Psoas muscle (tissue), 8 donors: ENCODE data around the gene SEC24D. TPM values are rescaled to one million over a fixed set of nuclear protein-coding genes. Genes with fewer than 3 reads are reported as not detected.
A peak's percentile ranks its signal among the peaks of the same experiment; 100 is the strongest.

ENCODE experiments used
- ATAC-seq, 4 donors: fragments of 200-7000 bp; cut with Tn5 transposase; one replicate each; pipeline ENCODE4 v1.9.1; 2020; ENCODE audit warnings: moderate library complexity in 3 of 4, mild to moderate bottlenecking in 2 of 4
- DNase-seq, 2 donors: peaks; one replicate each; pipeline ENCODE4 v3.0.0-alpha.2; 2020
- H3K27ac ChIP-seq: fragments of 200-600 bp; one replicate; pipeline ENCODE4 v1.8.0; 2022
- H3K27me3 ChIP-seq, 3 donors: fragments of 200-600 bp in 1 of 3; one replicate each; pipeline versions ENCODE4 v1.6.1 to v1.8.0; 2013 to 2022; ENCODE audit warnings: low read length in 2 of 3, mild to moderate bottlenecking in 2 of 3, moderate library complexity in 1 of 3; ENCODE audit not compliant: insufficient read depth in 3 of 3
- H3K36me3 ChIP-seq, 2 donors: fragments of 200-600 bp in 1 of 2; one replicate each; pipeline versions ENCODE4 v1.6.1 to v1.8.0; 2013 to 2022; ENCODE audit warnings: low read depth in 1 of 2, mild to moderate bottlenecking in 1 of 2, moderate library complexity in 1 of 2; ENCODE audit not compliant: insufficient read depth in 1 of 2
- H3K4me1 ChIP-seq: fragments of 200-600 bp; one replicate; pipeline ENCODE4 v1.8.0; 2022
- H3K4me3 ChIP-seq: fragments of 200-600 bp; one replicate; pipeline ENCODE4 v1.8.0; 2022; ENCODE audit warnings: mild to moderate bottlenecking
- H3K9me3 ChIP-seq: fragments of 200-600 bp; one replicate; pipeline ENCODE4 v1.8.0; 2022
- WGBS, 3 donors: extraction: QIAGEN DNeasy Blood & Tissue Kit; methylation state at CpG; one replicate each; pipeline versions ENCODE4 v1.1.6 to v1.1.7; 2013; 5-methylcytosine and 5-hydroxymethylcytosine counted together
- intact Hi-C, 2 donors: fragments of 100-400 bp; cut with DNase I; formaldehyde crosslinking; loops; one replicate each; pipeline versions ENCODE4 v1.11.0 to v1.14.2; 2022
- polyA plus RNA-seq, 3 donors: library from polyadenylated mRNA; stranded (reverse); fragments of 200-250 nt; gene quantifications; one replicate each; pipeline ENCODE4 v1.2.3, GENCODE V29; 2013
- total RNA-seq, 4 donors: library from RNA; stranded (reverse); fragmentation: NEBNext Ultra II Directional in 2 of 4; extraction: Animal tissue kit (Norgen Biotek cat#: 25700) in 2 of 4; gene quantifications; one replicate each; pipeline versions ENCODE4 v1.2.1 to v1.2.4, GENCODE V29; 2021 to 2023
- TF ChIP-seq, protein P1 (sequence below): fragments of 200-600 bp; IDR thresholded peaks from one replicate; pipeline ENCODE4 v1.8.0; 2022; ENCODE audit warnings: antibody characterized with exemption
- donor health status: healthy with polysubstance abuse.
- donor health status: DM: no; HTN: no; CAD: no; lungs with moderate emphysema.
- donor health status: Bipolar disorder and iron deficiency.
- donor health status: healthy.
- donor health status: DM: yes; HTN: yes; CAD: no.
- donor health status: DM: no; HTN: no; CAD: no.
- donor health status: DM: no; HTN: no; CAD: no.
- donor health status: DM: yes; HTN: yes; CAD: no.

Gene SEC24D
- total and polyA plus RNA-seq, 7 donors: 2.4 to 13.7 (median 5.9) TPM

DNA sequence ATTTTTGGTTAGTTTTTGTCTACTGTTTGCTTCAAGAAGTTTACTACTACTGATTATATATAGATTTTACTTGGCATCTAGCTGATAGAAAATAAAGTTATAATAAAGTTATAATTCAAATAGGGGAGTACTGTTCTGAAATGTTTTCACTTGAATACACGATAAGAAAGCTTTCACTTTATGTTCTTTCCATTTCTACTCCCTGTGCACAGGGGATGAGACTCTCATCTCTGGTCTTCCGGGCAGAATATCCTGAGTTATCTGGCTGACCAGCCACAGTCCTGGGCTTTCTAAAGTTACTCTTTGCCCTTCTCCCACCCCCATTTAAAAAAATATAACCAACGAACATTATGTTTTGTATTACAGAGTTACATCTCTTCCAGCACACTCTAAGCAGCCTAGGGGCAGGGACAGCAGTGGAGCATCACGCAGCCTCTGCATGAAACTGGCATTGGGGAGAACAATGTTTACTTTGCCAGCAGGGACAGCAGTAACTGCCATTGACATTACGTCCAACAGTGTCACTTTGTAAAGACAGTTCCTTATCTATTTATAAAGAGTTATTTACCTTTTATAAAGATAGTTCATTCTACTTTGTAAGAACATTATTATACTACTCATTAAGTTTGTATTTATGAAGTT is 86.5 kb downstream of the SEC24D start:
- ATAC-seq: peak in 2 of 4 donors; percentile 34 to 44
- Histone ChIP-seq H3K27ac (no peak overlapping the region), H3K36me3 (peaks cover 0 to 27% of the 10 kb centered on the region in 2 donors), H3K4me3 (no peak overlapping the region), H3K27me3 (no peaks in the 10 kb centered on the region), H3K4me1 (peaks cover 32% of the 10 kb centered on the region), H3K9me3 (no peaks in the 10 kb centered on the region)
- intact Hi-C loops: loop anchor here in 1 of 2 donors (5.0 to 10.0 kb wide), 2 partner anchors 135 to 223 kb away; partner anchors contain the start of gene SYNPO2
- DNase-seq: no peak
- 42 to 71% (median 50%) methylated on average over 5 of the region's 5 CpGs for WGBS, 3 donors
- TF ChIP-seq, protein P1, sequence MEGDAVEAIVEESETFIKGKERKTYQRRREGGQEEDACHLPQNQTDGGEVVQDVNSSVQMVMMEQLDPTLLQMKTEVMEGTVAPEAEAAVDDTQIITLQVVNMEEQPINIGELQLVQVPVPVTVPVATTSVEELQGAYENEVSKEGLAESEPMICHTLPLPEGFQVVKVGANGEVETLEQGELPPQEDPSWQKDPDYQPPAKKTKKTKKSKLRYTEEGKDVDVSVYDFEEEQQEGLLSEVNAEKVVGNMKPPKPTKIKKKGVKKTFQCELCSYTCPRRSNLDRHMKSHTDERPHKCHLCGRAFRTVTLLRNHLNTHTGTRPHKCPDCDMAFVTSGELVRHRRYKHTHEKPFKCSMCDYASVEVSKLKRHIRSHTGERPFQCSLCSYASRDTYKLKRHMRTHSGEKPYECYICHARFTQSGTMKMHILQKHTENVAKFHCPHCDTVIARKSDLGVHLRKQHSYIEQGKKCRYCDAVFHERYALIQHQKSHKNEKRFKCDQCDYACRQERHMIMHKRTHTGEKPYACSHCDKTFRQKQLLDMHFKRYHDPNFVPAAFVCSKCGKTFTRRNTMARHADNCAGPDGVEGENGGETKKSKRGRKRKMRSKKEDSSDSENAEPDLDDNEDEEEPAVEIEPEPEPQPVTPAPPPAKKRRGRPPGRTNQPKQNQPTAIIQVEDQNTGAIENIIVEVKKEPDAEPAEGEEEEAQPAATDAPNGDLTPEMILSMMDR: no peak

DNA sequence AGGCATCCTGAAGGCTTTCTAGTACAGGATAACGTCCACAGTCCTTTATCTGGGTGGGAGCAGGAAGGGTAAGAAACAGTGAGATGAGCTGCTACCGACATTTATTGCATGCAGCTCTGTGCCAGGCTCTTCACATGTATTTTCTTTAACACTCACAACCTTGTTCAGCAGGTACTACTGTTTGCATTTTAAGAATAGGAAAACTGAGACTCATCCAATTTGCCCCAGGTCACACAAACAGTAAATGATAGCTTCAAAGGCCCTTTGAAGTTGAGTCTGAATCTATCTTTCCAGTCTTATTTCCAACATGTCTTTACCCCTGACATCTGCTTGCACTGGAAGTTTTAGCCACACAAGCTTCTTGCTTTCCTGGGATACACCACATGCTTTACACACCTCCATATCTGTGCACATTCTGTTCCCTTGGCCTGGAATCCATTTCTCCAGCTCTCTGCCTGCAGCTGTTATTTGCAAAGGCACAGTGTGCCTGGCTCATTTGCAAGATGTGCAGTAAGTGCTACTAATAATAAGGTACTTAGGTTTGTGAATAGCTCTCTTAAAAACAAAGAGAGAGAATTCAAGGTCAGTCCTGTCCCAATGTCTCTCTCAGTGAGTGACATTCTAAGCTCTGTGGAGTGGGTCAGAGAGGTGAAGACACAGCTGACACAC is 89.5 kb downstream of the SEC24D start:
- TF ChIP-seq, protein P1: no peak
- DNase-seq (peak in 1 of 2 donors; percentile 59), ATAC-seq (peak; percentile 84 to 96 (median 92))
- peak overlapping the region; percentile 43 for H3K27ac ChIP-seq
- WGBS, 3 donors: 13 to 25% (median 15%) methylated on average over 2 of the region's 2 CpGs
- peaks cover 0 to 29% of the 10 kb centered on the region in 2 donors for H3K36me3 ChIP-seq
- H3K9me3 ChIP-seq: no peaks in the 10 kb centered on the region
- intact Hi-C loops: loop anchor here in 1 of 2 donors (5.0 to 10.0 kb wide), 2 partner anchors 138 to 226 kb away; partner anchors contain the start of gene SYNPO2
- no peaks in the 10 kb centered on the region for H3K27me3 ChIP-seq
- peaks cover 28% of the 10 kb centered on the region for H3K4me1 ChIP-seq
- H3K4me3 ChIP-seq: no peak overlapping the region

DNA sequence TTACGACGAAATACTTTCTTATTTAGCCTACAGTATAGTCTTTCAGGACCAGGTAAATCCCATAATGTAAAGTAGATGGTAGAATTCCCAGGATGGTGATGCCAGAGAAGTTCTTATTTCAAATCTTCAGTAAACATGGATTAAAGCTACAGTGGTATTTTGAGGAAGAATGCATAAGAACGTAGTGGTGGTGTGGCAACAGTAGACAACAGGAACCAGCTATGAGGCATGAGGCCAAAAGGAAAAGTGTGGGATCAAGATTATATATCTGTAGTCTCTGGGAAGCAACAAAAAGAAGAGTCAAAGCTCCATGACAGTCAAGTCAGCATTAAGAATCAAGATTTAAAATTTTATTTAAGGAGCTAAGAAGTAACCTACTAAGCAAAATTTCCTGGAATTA is 90.6 kb downstream of the SEC24D start:
- DNase-seq (no peak), ATAC-seq (no peak)
- Histone ChIP-seq H3K4me1 (peaks cover 32% of the 10 kb centered on the region), H3K9me3 (no peaks in the 10 kb centered on the region), H3K4me3 (no peak overlapping the region), H3K36me3 (peaks cover 0 to 21% of the 10 kb centered on the region in 2 donors), H3K27ac (peak overlapping the region; percentile 43), H3K27me3 (no peaks in the 10 kb centered on the region)
- WGBS, 3 donors: 72 to 80% (median 79%) methylated on average over 3 of the region's 3 CpGs
- intact Hi-C loops: loop anchor here in 1 of 2 donors (5.0 to 10.0 kb wide), 2 partner anchors 139 to 227 kb away; partner anchors contain the start of gene SYNPO2
- TF ChIP-seq, protein P1: no peak

DNA sequence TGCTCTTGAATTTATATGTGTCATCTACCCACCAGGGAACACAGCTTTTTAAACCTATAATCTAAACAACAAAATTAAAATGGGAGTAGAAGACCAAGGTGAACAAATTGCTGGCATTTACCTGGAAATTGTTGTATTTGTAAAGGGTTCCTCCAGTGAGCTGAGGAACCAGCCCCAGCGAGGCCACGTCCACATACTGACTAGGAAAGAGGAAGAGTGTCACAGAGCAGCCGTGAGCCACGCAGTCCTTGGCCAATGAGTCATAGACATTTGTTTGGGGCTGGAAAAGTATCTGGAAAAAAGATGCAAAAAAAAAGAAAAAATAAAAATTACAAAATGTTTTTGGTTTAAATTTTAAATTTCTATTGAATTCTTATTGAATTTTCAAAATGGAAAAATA is 92.1 kb downstream of the SEC24D start:
- H3K4me1 ChIP-seq: peaks cover 28% of the 10 kb centered on the region
- H3K9me3 ChIP-seq: no peaks in the 10 kb centered on the region
- H3K27ac ChIP-seq: no peak overlapping the region
- TF ChIP-seq, protein P1: no peak
- 76 to 97% (median 93%) methylated on average over 4 of the region's 4 CpGs for WGBS, 3 donors
- no peaks in the 10 kb centered on the region for H3K27me3 ChIP-seq
- H3K4me3 ChIP-seq: no peak overlapping the region
- intact Hi-C loops: loop anchor here (5.0 to 10.0 kb wide), 2 partner anchors 141 to 223 kb away; partner anchors contain the start of gene SYNPO2 (in 1 of the 2)
- H3K36me3 ChIP-seq: peaks cover 3 to 33% of the 10 kb centered on the region in 2 donors
- no peak for ATAC-seq
- peak in 1 of 2 donors; percentile 18 for DNase-seq
